Measurements from ENCODE around the gene WDR37. TPM values are rescaled to one million over a fixed set of nuclear protein-coding genes. Genes with fewer than 3 reads are reported as not detected.

The WDR37 gene
- total RNA-seq, 1 experiment from 2014 or later = 14.2 TPM

DNA sequence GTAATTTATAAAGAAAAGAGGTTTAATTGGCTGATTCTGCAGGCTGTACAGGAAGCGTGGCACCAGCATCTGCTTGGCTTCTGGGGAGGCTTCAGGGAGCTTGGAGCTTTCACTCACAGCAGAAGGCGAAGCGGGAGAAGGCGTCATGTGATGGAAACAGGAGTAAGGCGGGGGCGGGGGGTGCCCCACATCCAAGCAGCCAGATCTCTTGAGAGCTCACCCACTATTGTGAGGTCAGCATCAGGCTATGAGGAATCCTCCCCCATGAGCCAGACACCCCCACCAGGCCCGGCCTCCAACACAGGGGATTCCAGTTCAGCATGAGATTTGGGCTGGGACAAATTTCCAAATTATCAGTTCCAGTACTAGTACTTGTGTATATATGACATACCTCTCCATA is 46.2 kb downstream of the WDR37 start:
- ChIA-PET POLR2A (interaction anchor here (0.6 kb wide), 1 partner anchor 269 kb away, joined by 3 read pairs; no protein-coding TSS in a partner anchor), CTCF (no interaction called here)
- TF ChIP-seq, protein P1, sequence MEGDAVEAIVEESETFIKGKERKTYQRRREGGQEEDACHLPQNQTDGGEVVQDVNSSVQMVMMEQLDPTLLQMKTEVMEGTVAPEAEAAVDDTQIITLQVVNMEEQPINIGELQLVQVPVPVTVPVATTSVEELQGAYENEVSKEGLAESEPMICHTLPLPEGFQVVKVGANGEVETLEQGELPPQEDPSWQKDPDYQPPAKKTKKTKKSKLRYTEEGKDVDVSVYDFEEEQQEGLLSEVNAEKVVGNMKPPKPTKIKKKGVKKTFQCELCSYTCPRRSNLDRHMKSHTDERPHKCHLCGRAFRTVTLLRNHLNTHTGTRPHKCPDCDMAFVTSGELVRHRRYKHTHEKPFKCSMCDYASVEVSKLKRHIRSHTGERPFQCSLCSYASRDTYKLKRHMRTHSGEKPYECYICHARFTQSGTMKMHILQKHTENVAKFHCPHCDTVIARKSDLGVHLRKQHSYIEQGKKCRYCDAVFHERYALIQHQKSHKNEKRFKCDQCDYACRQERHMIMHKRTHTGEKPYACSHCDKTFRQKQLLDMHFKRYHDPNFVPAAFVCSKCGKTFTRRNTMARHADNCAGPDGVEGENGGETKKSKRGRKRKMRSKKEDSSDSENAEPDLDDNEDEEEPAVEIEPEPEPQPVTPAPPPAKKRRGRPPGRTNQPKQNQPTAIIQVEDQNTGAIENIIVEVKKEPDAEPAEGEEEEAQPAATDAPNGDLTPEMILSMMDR (IDR thresholded peaks at IDR 0.05; ENCODE audit: unreplicated experiment) = no peak
- intact Hi-C loops (cut with micrococcal nuclease) = no loop called here
- Mint-ChIP-seq H3K4me1 (ENCODE audit: insufficient read depth, unreplicated experiment) (no peaks in the 10 kb centered on the region), H3K9me3 (ENCODE audit: unreplicated experiment) (no peaks in the 10 kb centered on the region), H3K27me3 (ENCODE audit: insufficient read depth, unreplicated experiment) (no peaks in the 10 kb centered on the region), H3K4me3 (ENCODE audit: unreplicated experiment) (no peak overlapping the region), H3K27ac (ENCODE audit: low read depth, unreplicated experiment) (no peak overlapping the region), H3K36me3 (ENCODE audit: insufficient read depth, unreplicated experiment) (peaks cover 72% of the 10 kb centered on the region)
- DNase-seq (ENCODE audit: unreplicated experiment) = no peak
- no TSS peak for BruUV-seq (replicated peaks)

DNA sequence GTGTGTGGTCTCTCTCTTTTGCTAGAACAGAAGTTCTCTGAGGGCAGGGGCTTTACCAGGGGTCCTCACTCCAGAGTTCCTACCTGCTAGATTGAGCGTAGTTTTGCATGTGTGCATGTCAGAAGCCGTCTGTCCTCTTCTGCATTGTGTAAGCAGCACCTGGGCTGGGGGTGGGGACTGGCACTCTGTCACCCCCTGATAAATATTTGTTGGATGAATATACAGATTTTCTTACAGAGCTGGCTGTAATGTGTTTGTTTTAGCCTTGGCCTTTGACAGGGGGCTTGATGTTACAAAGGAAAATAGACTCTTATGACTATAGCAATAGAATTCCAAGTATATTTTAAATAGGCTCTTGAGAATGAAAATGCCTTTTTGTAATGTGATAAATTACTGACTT is 46.6 kb downstream of the WDR37 start:
- no peak overlapping the region for H3K27ac Mint-ChIP-seq (ENCODE audit: low read depth, unreplicated experiment)
- BruUV-seq (replicated peaks) = no TSS peak
- CTCF ChIA-PET = no interaction called here

DNA sequence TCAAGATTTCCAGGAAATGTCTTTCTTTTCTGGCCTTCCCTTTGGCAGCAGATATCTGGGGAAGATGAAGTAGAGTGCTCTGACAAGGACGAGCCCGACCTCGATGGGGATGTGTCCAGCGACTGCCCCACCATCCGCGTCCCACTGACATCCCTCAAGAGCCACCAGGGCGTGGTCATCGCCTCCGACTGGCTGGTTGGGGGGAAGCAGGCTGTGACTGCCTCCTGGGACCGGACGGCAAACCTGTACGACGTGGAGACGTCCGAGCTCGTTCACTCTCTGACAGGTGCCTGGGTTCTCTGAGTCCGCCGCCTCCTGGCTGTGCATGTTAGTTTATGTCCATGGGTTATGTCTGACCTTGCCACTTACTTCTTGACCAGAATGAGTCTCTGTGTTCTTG is 47.4 kb downstream of the WDR37 start:
- peaks cover 7% of the 10 kb centered on the region for H3K4me1 Mint-ChIP-seq (ENCODE audit: insufficient read depth, unreplicated experiment)
- intact Hi-C loops (cut with micrococcal nuclease) = no loop called here
- CTCF ChIA-PET = no interaction called here
- peaks cover 80% of the 10 kb centered on the region for H3K36me3 Mint-ChIP-seq (ENCODE audit: insufficient read depth, unreplicated experiment)
- H3K9me3 Mint-ChIP-seq (ENCODE audit: unreplicated experiment) = no peaks in the 10 kb centered on the region
- no peak overlapping the region for H3K27ac Mint-ChIP-seq (ENCODE audit: low read depth, unreplicated experiment)
- POLR2A ChIA-PET = no interaction called here
- no TSS peak for BruUV-seq (replicated peaks)
- no peaks in the 10 kb centered on the region for H3K27me3 Mint-ChIP-seq (ENCODE audit: insufficient read depth, unreplicated experiment)
- DNase-seq (ENCODE audit: unreplicated experiment) = no peak
- TF ChIP-seq, protein P1 (IDR thresholded peaks at IDR 0.05; ENCODE audit: unreplicated experiment) = no peak
- H3K4me3 Mint-ChIP-seq (ENCODE audit: unreplicated experiment) = no peak overlapping the region

More for the DNA sequence above, 46.6 kb downstream of the WDR37 start:
- Mint-ChIP-seq H3K27me3 (ENCODE audit: insufficient read depth, unreplicated experiment) (no peaks in the 10 kb centered on the region), H3K4me3 (ENCODE audit: unreplicated experiment) (no peak overlapping the region), H3K9me3 (ENCODE audit: unreplicated experiment) (no peaks in the 10 kb centered on the region), H3K4me1 (ENCODE audit: insufficient read depth, unreplicated experiment) (peaks cover 4% of the 10 kb centered on the region), H3K36me3 (ENCODE audit: insufficient read depth, unreplicated experiment) (peaks cover 76% of the 10 kb centered on the region)
- TF ChIP-seq, protein P1 (IDR thresholded peaks at IDR 0.05; ENCODE audit: unreplicated experiment) = no peak
- intact Hi-C loops (cut with micrococcal nuclease) = no loop called here
- POLR2A ChIA-PET = interaction anchor here (0.6 kb wide), 1 partner anchor 269 kb away, joined by 3 read pairs; no protein-coding TSS in a partner anchor
- no peak for DNase-seq (ENCODE audit: unreplicated experiment)

DNA sequence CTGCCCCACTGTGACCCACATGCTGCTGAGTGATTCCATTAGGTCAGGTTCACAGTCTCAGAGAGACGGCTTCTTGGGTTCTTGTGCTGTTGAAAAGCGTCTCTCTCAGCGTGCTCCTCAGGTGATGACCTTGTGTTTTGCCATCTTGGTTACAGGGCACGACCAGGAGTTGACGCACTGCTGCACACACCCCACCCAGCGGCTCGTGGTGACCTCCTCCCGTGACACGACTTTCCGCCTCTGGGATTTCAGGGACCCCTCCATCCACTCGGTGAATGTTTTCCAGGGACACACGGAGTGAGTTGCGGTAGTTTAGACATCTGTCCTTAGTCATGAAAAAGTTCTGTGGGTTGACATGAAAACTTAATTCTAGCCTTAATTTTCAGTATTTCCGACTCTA is 48.8 kb downstream of the WDR37 start:
- Mint-ChIP-seq H3K4me3 (ENCODE audit: unreplicated experiment) (no peak overlapping the region), H3K4me1 (ENCODE audit: insufficient read depth, unreplicated experiment) (peaks cover 10% of the 10 kb centered on the region), H3K27me3 (ENCODE audit: insufficient read depth, unreplicated experiment) (no peaks in the 10 kb centered on the region), H3K36me3 (ENCODE audit: insufficient read depth, unreplicated experiment) (peaks cover 80% of the 10 kb centered on the region), H3K9me3 (ENCODE audit: unreplicated experiment) (no peaks in the 10 kb centered on the region), H3K27ac (ENCODE audit: low read depth, unreplicated experiment) (no peak overlapping the region)
- no peak for DNase-seq (ENCODE audit: unreplicated experiment)
- TF ChIP-seq, protein P1 (IDR thresholded peaks at IDR 0.05; ENCODE audit: unreplicated experiment) = no peak
- ChIA-PET CTCF (interaction anchor here (1.1 kb wide), 1 partner anchor 14 kb away, joined by 3 read pairs; no protein-coding TSS in a partner anchor), POLR2A (no interaction called here)
- no TSS peak for BruUV-seq (replicated peaks)
- intact Hi-C loops (cut with micrococcal nuclease) = no loop called here

Data from MCF 10A (cell line).